Panc1 (cell line): ENCODE results near the gene PNKD. TPM values are rescaled to one million over a fixed set of nuclear protein-coding genes. Genes with fewer than 3 reads are reported as not detected.

Experiments used
- ATAC-seq: fragments of 200-7000 bp; cut with Tn5 transposase; 2 replicates; pipeline ENCODE4 v1.9.1; 2020; ENCODE audit warnings: mild to moderate bottlenecking, moderate library complexity
- BruUV-seq: library from RNA; stranded (reverse); fragments of 400-500 nt; replicated peaks from 2 replicates; lab custom pipeline; 2021; lab: Mats Ljungman, UMichigan
- CTCF ChIA-PET: fragments of 300-600 bp; sonication (Branson Sonifier 250); formaldehyde crosslinking; loops from one replicate; lab custom pipeline; 2022; ENCODE audit warnings: antibody characterized with exemption; lab: Charles Lee
- POLR2A ChIA-PET: fragments of 300-600 bp; sonication (Branson Sonifier 250); formaldehyde crosslinking; loops from one replicate; lab custom pipeline; 2022; ENCODE audit warnings: antibody characterized with exemption; lab: Charles Lee
- DNase-seq: peaks from one replicate; pipeline ENCODE4 v3.0.0-alpha.2; 2010; ENCODE audit warnings: low read depth, low spot score
- H3K27ac ChIP-seq: 2 replicates; pipeline ENCODE4 v1.5.1; 2011; ENCODE audit warnings: mild to moderate bottlenecking, low read length, inconsistent platforms
- H3K27me3 ChIP-seq: fragments of 200-500 bp; sonication (Bioruptor generic); 2 replicates; pipeline ENCODE4 v1.6.0; 2014; ENCODE audit warnings: low read length, inconsistent platforms; ENCODE audit not compliant: control insufficient read depth, insufficient read depth
- H3K36me3 ChIP-seq: fragments of 200-500 bp; sonication (Bioruptor generic); 2 replicates; pipeline ENCODE4 v1.5.1; 2014; ENCODE audit warnings: inconsistent platforms, mild to moderate bottlenecking, low read length, moderate library complexity; ENCODE audit not compliant: control insufficient read depth, insufficient read depth
- H3K4me1 ChIP-seq: 2 replicates; pipeline ENCODE4 v1.5.1; 2011; ENCODE audit warnings: inconsistent platforms, mild to moderate bottlenecking, low read length, moderate library complexity; ENCODE audit not compliant: control insufficient read depth, insufficient read depth
- H3K4me3 ChIP-seq, 2 experiments: 2 replicates each; pipeline ENCODE4 v1.5.1; 2011 to 2012; ENCODE audit warnings: low read depth in 2 of 2, low read length in 2 of 2, mild to moderate bottlenecking in 2 of 2, inconsistent platforms in 1 of 2, moderate library complexity in 1 of 2
- H3K9me3 ChIP-seq: fragments of 200-500 bp; sonication (Bioruptor generic); 2 replicates; pipeline ENCODE4 v1.5.1; 2014; ENCODE audit warnings: low read depth, mild to moderate bottlenecking, inconsistent platforms, low read length, moderate library complexity; ENCODE audit not compliant: control insufficient read depth, insufficient read depth
- CTCF ChIP-seq: fragments of 450-650 bp; IDR thresholded peaks from 2 replicates; pipeline ENCODE4 v1.5.1; 2017; ENCODE audit warnings: mild to moderate bottlenecking
- POLR2AphosphoS5 ChIP-seq: IDR thresholded peaks from 2 replicates; pipeline ENCODE4 v1.6.1; 2012; ENCODE audit warnings: mild to moderate bottlenecking, low read depth, low read length, moderate library complexity
- REST ChIP-seq, 2 experiments: IDR thresholded peaks; 2 replicates each; pipeline ENCODE4 v1.6.1; 2011 to 2012; ENCODE audit warnings: low read depth in 2 of 2, control low read depth in 1 of 2, low read length in 1 of 2, mild to moderate bottlenecking in 1 of 2, moderate library complexity in 1 of 2; ENCODE audit not compliant: insufficient read depth in 1 of 2
- SIN3A ChIP-seq: IDR thresholded peaks from 2 replicates; pipeline ENCODE4 v1.6.1; 2012; ENCODE audit warnings: low read depth, mild to moderate bottlenecking, low read length, moderate library complexity, borderline replicate concordance; ENCODE audit not compliant: insufficient read depth
- TCF7L2 ChIP-seq: IDR thresholded peaks from 2 replicates; pipeline ENCODE4 v1.6.1; 2011; ENCODE audit warnings: mild to moderate bottlenecking, low read depth, low read length, inconsistent platforms
- in situ Hi-C: cut with HindIII; loops from 2 replicates; pipeline ENCODE4 v1.10.0; 2016; ENCODE audit warnings: low sequenced_read_pairs, low pct_unique_long_range_greater_than_20kb
- intact Hi-C: fragments of 100-400 bp; cut with micrococcal nuclease; formaldehyde crosslinking; loops from one replicate; pipeline ENCODE4 v1.10.0; 2022; ENCODE audit not compliant: unreplicated experiment
- total RNA-seq: library from RNA; stranded (reverse); gene quantifications from one replicate; pipeline ENCODE4 v1.2.1, GENCODE V29; 2021; ENCODE audit not compliant: unreplicated experiment

The PNKD gene
- total RNA-seq, 1 experiment from 2014 or later, result 49.0 TPM

GRCh38 chr2:218273908-218274249 is 3.6 kb downstream of the PNKD start:
- Histone ChIP-seq H3K4me3 (no peak overlapping the region), H3K27ac (no peak overlapping the region), H3K27me3 (no peaks in the 10 kb centered on the region), H3K9me3 (no peaks in the 10 kb centered on the region), H3K36me3 (peaks cover 5% of the 10 kb centered on the region), H3K4me1 (peaks cover 20% of the 10 kb centered on the region)
- DNase-seq, result no peak
- ATAC-seq, result no peak
- CTCF ChIA-PET, result interaction anchor here (0.9 to 1.2 kb wide), 2 partner anchors 13 to 84 kb away, joined by 3 read pairs; no protein-coding TSS in a partner anchor
- intact Hi-C loops (no loop called here), in situ Hi-C loops (no loop called here)
- TF ChIP-seq SIN3A (no peak), TCF7L2 (no peak), REST (IDR thresholded peaks at IDR 0.05; ENCODE audit: insufficient read depth in 1 of 2, low read depth in 2 of 2, low read length in 1 of 2) (no peak), CTCF (no peak), POLR2AphosphoS5 (no peak)
- BruUV-seq, result no TSS peak
- POLR2A ChIA-PET, result interaction anchor here (0.6 kb wide), 2 partner anchors 18 to 24 kb away, joined by 5 read pairs; partner anchors contain the start of gene TMBIM1

- intact Hi-C loops, result no loop called here
- H3K27ac ChIP-seq, result no peak overlapping the region
- DNase-seq (no peak), ATAC-seq (no peak)
- BruUV-seq, result TSS peak; percentile 88
- H3K36me3 ChIP-seq, result peaks cover 4% of the 10 kb centered on the region
- peaks cover 20% of the 10 kb centered on the region for H3K4me1 ChIP-seq
- H3K4me3 ChIP-seq, result no peak overlapping the region
- ChIA-PET POLR2A (interaction anchor here (0.6 kb wide), 1 partner anchor 17 kb away, joined by 5 read pairs; the partner anchor contains the start of gene TMBIM1), CTCF (no interaction called here)
- no peak for TF ChIP-seq SIN3A
- TF ChIP-seq REST (IDR thresholded peaks at IDR 0.05; ENCODE audit: insufficient read depth in 1 of 2, low read depth in 2 of 2, low read length in 1 of 2), result no peak
- TF ChIP-seq POLR2AphosphoS5, result no peak
- no peak for TF ChIP-seq CTCF
- H3K9me3 ChIP-seq, result no peaks in the 10 kb centered on the region
- no peaks in the 10 kb centered on the region for H3K27me3 ChIP-seq
- in situ Hi-C loops, result no loop called here
Observed at GRCh38 chr2:218274586-218274985, 4.3 kb downstream of the PNKD start.
